Measurements from ENCODE around the gene ZBTB40.

The ZBTB40 gene

GRCh38 chr1:22557341-22557950 lies 105.8 kb downstream of the ZBTB40 start:
- DNase-seq (ENCODE audit: low read depth in 2 of 2): no peak

- no peak for DNase-seq (ENCODE audit: low read depth in 2 of 2)
Observed at GRCh38 chr1:22562584-22563583, 111.2 kb downstream of the ZBTB40 start, which contains the start of gene EPHA8. EPHA8 (plus strand) TSS chr1:22563489; CDS start chr1:22563636, 147 bp downstream.

- DNase-seq (ENCODE audit: low read depth in 2 of 2): no peak
Observed at GRCh38 chr1:22563671-22564602, 112.3 kb downstream of the ZBTB40 start.

GRCh38 chr1:22566161-22566560 lies 114.5 kb downstream of the ZBTB40 start:
- DNase-seq (ENCODE audit: low read depth in 2 of 2): no peak

GRCh38 chr1:22567197-22567596 lies 115.5 kb downstream of the ZBTB40 start:
- DNase-seq (ENCODE audit: low read depth in 2 of 2): no peak

GRCh38 chr1:22567994-22568393 lies 116.3 kb downstream of the ZBTB40 start:
- DNase-seq (ENCODE audit: low read depth in 2 of 2): no peak

- DNase-seq (ENCODE audit: low read depth in 2 of 2): no peak
Observed at GRCh38 chr1:22569269-22569668, 117.6 kb downstream of the ZBTB40 start.

- no peak for DNase-seq (ENCODE audit: low read depth in 2 of 2)
Observed at GRCh38 chr1:22570140-22570909, 118.7 kb downstream of the ZBTB40 start.

GRCh38 chr1:22572818-22573217 lies 121.2 kb downstream of the ZBTB40 start:
- DNase-seq (ENCODE audit: low read depth in 2 of 2): no peak

- no peak for DNase-seq (ENCODE audit: low read depth in 2 of 2)
Observed at GRCh38 chr1:22573237-22573636, 121.6 kb downstream of the ZBTB40 start.

GRCh38 chr1:22575532-22576149 lies 124.0 kb downstream of the ZBTB40 start:
- no peak for DNase-seq (ENCODE audit: low read depth in 2 of 2)

GRCh38 chr1:22576150-22576544 lies 124.5 kb downstream of the ZBTB40 start:
- no peak for DNase-seq (ENCODE audit: low read depth in 2 of 2)

- DNase-seq (ENCODE audit: low read depth in 2 of 2): no peak
Observed at GRCh38 chr1:22576617-22577016, 125.0 kb downstream of the ZBTB40 start.

GRCh38 chr1:22578732-22579361 lies 127.2 kb downstream of the ZBTB40 start:
- DNase-seq (ENCODE audit: low read depth in 2 of 2): no peak

GRCh38 chr1:22579541-22580155 lies 128.0 kb downstream of the ZBTB40 start:
- DNase-seq (ENCODE audit: low read depth in 2 of 2): no peak

Measured in stimulated activated CD4-positive, alpha-beta T cell treated with anti-CD3 and anti-CD28 coated beads, Interleukin-12 subunit alpha, Interleukin-12 subunit beta, amount 100 ng/mL, for 24 hours (primary cell).